Measurements from ENCODE around the gene BRSK2. TPM values are rescaled to one million over a fixed set of nuclear protein-coding genes. Genes with fewer than 3 reads are reported as not detected.

BRSK2 gene
- total RNA-seq, 1 donor from 2014 or later: 7.1 TPM

GRCh38 chr11:1425006-1425405 lies 35.3 kb downstream of the BRSK2 start:
- FAIRE-seq: no peak

GRCh38 chr11:1425439-1425838 lies 35.7 kb downstream of the BRSK2 start:
- no peaks in the 10 kb centered on the region for H3K9me3 Mint-ChIP-seq (ENCODE audit: unreplicated experiment)
- no peak for FAIRE-seq
- H3K4me1 Mint-ChIP-seq (ENCODE audit: low read depth, unreplicated experiment): no peaks in the 10 kb centered on the region
- H4K20me1 ChIP-seq (ENCODE audit: insufficient read depth, low read length): no peaks in the 10 kb centered on the region
- H3K9me3 ChIP-seq (ENCODE audit: insufficient read depth, low read depth, low read length): no peaks in the 10 kb centered on the region
- no peak overlapping the region for H3K4me2 ChIP-seq (ENCODE audit: low read length)
- TF ChIP-seq CTCF (IDR thresholded peaks at IDR 0.05; ENCODE audit: insufficient read depth, low read depth, low read length): no peak
- TF ChIP-seq EZH2 (IDR thresholded peaks at IDR 0.05; ENCODE audit: insufficient read depth, low read length): no peak
- no peaks in the 10 kb centered on the region for H3K27me3 ChIP-seq (ENCODE audit: insufficient read depth, low read length)
- no peaks in the 10 kb centered on the region for H3K79me2 ChIP-seq (ENCODE audit: insufficient read depth, low read length)
- no peaks in the 10 kb centered on the region for H3K27me3 Mint-ChIP-seq (ENCODE audit: low read depth, unreplicated experiment)
- no peak overlapping the region for H3K4me3 Mint-ChIP-seq (ENCODE audit: unreplicated experiment)
- H3K36me3 Mint-ChIP-seq (ENCODE audit: low read depth, unreplicated experiment): no peaks in the 10 kb centered on the region
- DNase-seq (ENCODE audit: low read depth): no peak
- H3K4me1 ChIP-seq (ENCODE audit: insufficient read depth, low read length): no peaks in the 10 kb centered on the region
- no peak overlapping the region for H3K4me3 ChIP-seq (ENCODE audit: insufficient read depth, low read depth, low read length)
- H3K36me3 ChIP-seq (ENCODE audit: insufficient read depth, low read length): no peaks in the 10 kb centered on the region
- H3K9ac ChIP-seq (ENCODE audit: low read length): no peak overlapping the region
- H2AFZ ChIP-seq (ENCODE audit: low read depth, low read length): no peak overlapping the region
- no peak overlapping the region for H3K27ac ChIP-seq (ENCODE audit: low read depth, low read length)
- no peak overlapping the region for H3K27ac Mint-ChIP-seq (ENCODE audit: unreplicated experiment)

More at GRCh38 chr11:1425006-1425405, 35.3 kb downstream of the BRSK2 start:
- Histone ChIP-seq H3K79me2 (ENCODE audit: insufficient read depth, low read length) (no peaks in the 10 kb centered on the region), H3K27ac (ENCODE audit: low read depth, low read length) (no peak overlapping the region), H3K9me3 (ENCODE audit: insufficient read depth, low read depth, low read length) (no peaks in the 10 kb centered on the region), H3K36me3 (ENCODE audit: insufficient read depth, low read length) (no peaks in the 10 kb centered on the region), H3K4me2 (ENCODE audit: low read length) (no peak overlapping the region), H3K9ac (ENCODE audit: low read length) (no peak overlapping the region), H4K20me1 (ENCODE audit: insufficient read depth, low read length) (no peaks in the 10 kb centered on the region), H2AFZ (ENCODE audit: low read depth, low read length) (no peak overlapping the region), H3K4me1 (ENCODE audit: insufficient read depth, low read length) (no peaks in the 10 kb centered on the region), H3K27me3 (ENCODE audit: insufficient read depth, low read length) (no peaks in the 10 kb centered on the region), H3K4me3 (ENCODE audit: insufficient read depth, low read depth, low read length) (no peak overlapping the region)
- no peaks in the 10 kb centered on the region for H3K27me3 Mint-ChIP-seq (ENCODE audit: low read depth, unreplicated experiment)
- H3K4me1 Mint-ChIP-seq (ENCODE audit: low read depth, unreplicated experiment): no peaks in the 10 kb centered on the region
- no peak for TF ChIP-seq CTCF (IDR thresholded peaks at IDR 0.05; ENCODE audit: insufficient read depth, low read depth, low read length)
- no peaks in the 10 kb centered on the region for H3K36me3 Mint-ChIP-seq (ENCODE audit: low read depth, unreplicated experiment)
- no peaks in the 10 kb centered on the region for H3K9me3 Mint-ChIP-seq (ENCODE audit: unreplicated experiment)
- no peak overlapping the region for H3K27ac Mint-ChIP-seq (ENCODE audit: unreplicated experiment)
- DNase-seq (ENCODE audit: low read depth): no peak
- no peak overlapping the region for H3K4me3 Mint-ChIP-seq (ENCODE audit: unreplicated experiment)

GRCh38 chr11:1428762-1429316 lies 39.1 kb downstream of the BRSK2 start:
- H3K4me1 ChIP-seq (ENCODE audit: insufficient read depth, low read length): no peaks in the 10 kb centered on the region
- no peaks in the 10 kb centered on the region for H3K27me3 ChIP-seq (ENCODE audit: insufficient read depth, low read length)
- TF ChIP-seq EZH2 (IDR thresholded peaks at IDR 0.05; ENCODE audit: insufficient read depth, low read length): no peak
- no peak for TF ChIP-seq CTCF (IDR thresholded peaks at IDR 0.05; ENCODE audit: insufficient read depth, low read depth, low read length)
- H3K4me3 ChIP-seq (ENCODE audit: insufficient read depth, low read depth, low read length): no peak overlapping the region
- H3K36me3 ChIP-seq (ENCODE audit: insufficient read depth, low read length): no peaks in the 10 kb centered on the region
- no peaks in the 10 kb centered on the region for H3K4me1 Mint-ChIP-seq (ENCODE audit: low read depth, unreplicated experiment)
- no peaks in the 10 kb centered on the region for H3K36me3 Mint-ChIP-seq (ENCODE audit: low read depth, unreplicated experiment)
- H3K27me3 Mint-ChIP-seq (ENCODE audit: low read depth, unreplicated experiment): no peaks in the 10 kb centered on the region
- H3K9ac ChIP-seq (ENCODE audit: low read length): no peak overlapping the region
- H3K9me3 ChIP-seq (ENCODE audit: insufficient read depth, low read depth, low read length): no peaks in the 10 kb centered on the region
- H3K79me2 ChIP-seq (ENCODE audit: insufficient read depth, low read length): no peaks in the 10 kb centered on the region
- FAIRE-seq (no peak), DNase-seq (ENCODE audit: low read depth) (no peak)
- H3K4me3 Mint-ChIP-seq (ENCODE audit: unreplicated experiment): no peak overlapping the region
- no peaks in the 10 kb centered on the region for H4K20me1 ChIP-seq (ENCODE audit: insufficient read depth, low read length)
- no peak overlapping the region for H2AFZ ChIP-seq (ENCODE audit: low read depth, low read length)
- no peak overlapping the region for H3K27ac Mint-ChIP-seq (ENCODE audit: unreplicated experiment)
- H3K9me3 Mint-ChIP-seq (ENCODE audit: unreplicated experiment): no peaks in the 10 kb centered on the region
- H3K27ac ChIP-seq (ENCODE audit: low read depth, low read length): no peak overlapping the region
- H3K4me2 ChIP-seq (ENCODE audit: low read length): no peak overlapping the region
